ENCODE results near the gene BBX. TPM values are rescaled to one million over a fixed set of nuclear protein-coding genes. Genes with fewer than 3 reads are reported as not detected.

Gene BBX
- polyA plus RNA-seq, 4 donors, result 68.4 to 73.7 (median 70.9) TPM

- DNase-seq (ENCODE audit: low read depth in 4 of 4, low spot score in 3 of 4), result no peak
Measured at GRCh38 chr3:107729686-107730085, 206.9 kb downstream of the BBX start.

- DNase-seq (ENCODE audit: low read depth in 4 of 4, low spot score in 3 of 4), result no peak
Measured at GRCh38 chr3:107734317-107734716, 211.6 kb downstream of the BBX start.

- no peak for DNase-seq (ENCODE audit: low read depth in 4 of 4, low spot score in 3 of 4)
Measured at GRCh38 chr3:107737914-107738313, 215.2 kb downstream of the BBX start.

GRCh38 chr3:107738486-107739183 lies 215.9 kb downstream of the BBX start:
- DNase-seq (ENCODE audit: low read depth in 4 of 4, low spot score in 3 of 4), result no peak

- no peak for DNase-seq (ENCODE audit: low read depth in 4 of 4, low spot score in 3 of 4)
Measured at GRCh38 chr3:107739227-107739626, 216.5 kb downstream of the BBX start.

GRCh38 chr3:107740992-107741896 lies 218.5 kb downstream of the BBX start:
- no peak for DNase-seq (ENCODE audit: low read depth in 4 of 4, low spot score in 3 of 4)

- no peak for DNase-seq (ENCODE audit: low read depth in 4 of 4, low spot score in 3 of 4)
Measured at GRCh38 chr3:107745354-107745753, 222.6 kb downstream of the BBX start.

- no peak for DNase-seq (ENCODE audit: low read depth in 4 of 4, low spot score in 3 of 4)
Measured at GRCh38 chr3:107752202-107752990, 229.6 kb downstream of the BBX start.

- DNase-seq (ENCODE audit: low read depth in 4 of 4, low spot score in 3 of 4), result peak in 3 of 4 donors; percentile 13 to 22 (median 20)
Measured at GRCh38 chr3:107753494-107753893, 230.7 kb downstream of the BBX start.

GRCh38 chr3:107753976-107754375 lies 231.2 kb downstream of the BBX start:
- DNase-seq (ENCODE audit: low read depth in 4 of 4, low spot score in 3 of 4), result no peak

- no peak for DNase-seq (ENCODE audit: low read depth in 4 of 4, low spot score in 3 of 4)
Measured at GRCh38 chr3:107756649-107757048, 233.9 kb downstream of the BBX start.

- no peak for DNase-seq (ENCODE audit: low read depth in 4 of 4, low spot score in 3 of 4)
Measured at GRCh38 chr3:107757140-107757539, 234.4 kb downstream of the BBX start.

GRCh38 chr3:107760144-107760543 lies 237.4 kb downstream of the BBX start:
- DNase-seq (ENCODE audit: low read depth in 4 of 4, low spot score in 3 of 4), result no peak

- DNase-seq (ENCODE audit: low read depth in 4 of 4, low spot score in 3 of 4), result no peak
Measured at GRCh38 chr3:107761391-107761790, 238.6 kb downstream of the BBX start.

GRCh38 chr3:107765524-107765923 lies 242.8 kb downstream of the BBX start:
- no peak for DNase-seq (ENCODE audit: low read depth in 4 of 4, low spot score in 3 of 4)

- no peak for DNase-seq (ENCODE audit: low read depth in 4 of 4, low spot score in 3 of 4)
Measured at GRCh38 chr3:107767897-107768605, 245.3 kb downstream of the BBX start.

- DNase-seq (ENCODE audit: low read depth in 4 of 4, low spot score in 3 of 4), result no peak
Measured at GRCh38 chr3:107769882-107770281, 247.1 kb downstream of the BBX start.

- peak in 2 of 4 donors; percentile 8 to 15 for DNase-seq (ENCODE audit: low read depth in 4 of 4, low spot score in 3 of 4)
Measured at GRCh38 chr3:107772016-107772415, 249.3 kb downstream of the BBX start.

- DNase-seq (ENCODE audit: low read depth in 4 of 4, low spot score in 3 of 4), result no peak
Measured at GRCh38 chr3:107775974-107776373, 253.2 kb downstream of the BBX start.

- no peak for DNase-seq (ENCODE audit: low read depth in 4 of 4, low spot score in 3 of 4)
Measured at GRCh38 chr3:107781253-107781652, 258.5 kb downstream of the BBX start.
